ENCODE results near the gene RNF212B.

The RNF212B gene

DNA sequence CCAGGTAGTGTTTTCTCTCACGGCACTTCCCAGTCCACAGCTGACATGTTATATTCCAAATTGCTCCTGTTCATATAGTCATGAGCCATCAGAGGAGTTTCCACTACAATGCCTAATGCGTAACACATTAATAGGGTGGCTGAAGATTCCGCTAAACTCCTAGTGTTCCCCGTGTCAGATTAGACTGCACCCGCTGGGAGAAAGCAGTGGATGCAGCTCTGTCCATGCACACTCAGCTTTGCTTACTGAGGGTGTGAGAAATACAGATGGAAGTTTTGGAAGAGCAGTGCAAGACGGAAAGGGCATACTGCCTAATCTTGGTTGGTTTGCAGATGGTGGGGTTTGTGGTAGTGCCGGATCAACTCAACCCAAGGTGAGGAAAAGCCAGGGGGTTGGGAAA lies 59.4 kb downstream of the RNF212B start:
- Histone ChIP-seq H3K4me1 (ENCODE audit: insufficient read depth, low read length, severe bottlenecking) (peaks cover 27% of the 10 kb centered on the region), H3K4me3 (ENCODE audit: low read depth, low read length, poor library complexity, severe bottlenecking) (no peak overlapping the region), H3F3A (ENCODE audit: insufficient read depth, low read length) (no peaks in the 10 kb centered on the region), H3K4me2 (ENCODE audit: low read length) (no peak overlapping the region), H3K27ac (ENCODE audit: low read depth, low read length, poor library complexity, severe bottlenecking) (no peak overlapping the region), H3K9me3 (ENCODE audit: low read length) (no peaks in the 10 kb centered on the region), H3K9me2 (ENCODE audit: low read depth, low read length) (no peaks in the 10 kb centered on the region), H2AFZ (ENCODE audit: low read length) (no peak overlapping the region), H4K20me1 (ENCODE audit: insufficient read depth, low read length) (no peaks in the 10 kb centered on the region), H3K36me3 (ENCODE audit: insufficient read depth, low read length) (peaks cover 17% of the 10 kb centered on the region; the same call in 1 of the 2 replicates), H3K79me2 (ENCODE audit: insufficient read depth, low read length) (no peaks in the 10 kb centered on the region), H3K9ac (ENCODE audit: low read length) (no peak overlapping the region), H3K27me3 (ENCODE audit: insufficient read depth, low read length) (no peaks in the 10 kb centered on the region; the same call in 1 of the 2 replicates)
- TF ChIP-seq, protein P1, sequence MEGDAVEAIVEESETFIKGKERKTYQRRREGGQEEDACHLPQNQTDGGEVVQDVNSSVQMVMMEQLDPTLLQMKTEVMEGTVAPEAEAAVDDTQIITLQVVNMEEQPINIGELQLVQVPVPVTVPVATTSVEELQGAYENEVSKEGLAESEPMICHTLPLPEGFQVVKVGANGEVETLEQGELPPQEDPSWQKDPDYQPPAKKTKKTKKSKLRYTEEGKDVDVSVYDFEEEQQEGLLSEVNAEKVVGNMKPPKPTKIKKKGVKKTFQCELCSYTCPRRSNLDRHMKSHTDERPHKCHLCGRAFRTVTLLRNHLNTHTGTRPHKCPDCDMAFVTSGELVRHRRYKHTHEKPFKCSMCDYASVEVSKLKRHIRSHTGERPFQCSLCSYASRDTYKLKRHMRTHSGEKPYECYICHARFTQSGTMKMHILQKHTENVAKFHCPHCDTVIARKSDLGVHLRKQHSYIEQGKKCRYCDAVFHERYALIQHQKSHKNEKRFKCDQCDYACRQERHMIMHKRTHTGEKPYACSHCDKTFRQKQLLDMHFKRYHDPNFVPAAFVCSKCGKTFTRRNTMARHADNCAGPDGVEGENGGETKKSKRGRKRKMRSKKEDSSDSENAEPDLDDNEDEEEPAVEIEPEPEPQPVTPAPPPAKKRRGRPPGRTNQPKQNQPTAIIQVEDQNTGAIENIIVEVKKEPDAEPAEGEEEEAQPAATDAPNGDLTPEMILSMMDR (IDR thresholded peaks at IDR 0.05; ENCODE audit: low read length) = no peak
- TF ChIP-seq EZH2 (IDR thresholded peaks at IDR 0.05; ENCODE audit: borderline replicate concordance, low read length) = no peak

DNA sequence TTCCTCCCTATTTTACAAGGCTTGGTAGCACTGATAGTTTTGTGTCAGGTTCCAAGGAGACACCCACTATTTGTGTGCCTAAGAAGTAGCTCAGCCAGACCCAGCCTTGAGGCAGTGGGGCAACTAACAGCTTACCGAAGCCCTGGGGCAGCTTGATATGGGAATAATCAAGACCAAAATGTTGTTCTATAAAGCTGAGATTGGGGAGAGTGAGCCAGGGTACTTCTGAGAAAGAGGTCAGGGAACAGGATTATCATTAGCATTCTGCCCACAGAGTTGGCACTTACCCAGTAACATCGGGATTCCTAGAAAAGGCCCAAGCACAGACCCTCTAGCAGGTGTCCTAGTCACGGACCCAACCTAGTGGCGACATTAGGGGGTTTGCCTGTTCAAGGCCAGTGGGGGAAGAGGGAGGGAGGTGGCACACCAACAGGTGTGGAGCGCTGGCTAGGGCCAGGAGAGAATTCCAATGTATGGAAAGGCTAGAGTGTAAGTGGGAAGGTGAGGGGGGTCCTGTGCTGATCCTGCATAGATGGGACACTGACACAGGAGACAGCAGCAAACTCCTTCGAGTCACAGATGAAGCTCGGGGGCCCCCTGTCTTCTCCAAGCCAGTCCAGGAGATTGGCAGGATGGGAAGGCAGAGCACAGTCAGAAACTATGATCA lies 60.0 kb downstream of the RNF212B start:
- Histone ChIP-seq H3F3A (ENCODE audit: insufficient read depth, low read length) (no peaks in the 10 kb centered on the region), H3K36me3 (ENCODE audit: insufficient read depth, low read length) (peaks cover 17% of the 10 kb centered on the region; the same call in 1 of the 2 replicates), H3K4me2 (ENCODE audit: low read length) (no peak overlapping the region), H3K79me2 (ENCODE audit: insufficient read depth, low read length) (no peaks in the 10 kb centered on the region), H3K9me2 (ENCODE audit: low read depth, low read length) (no peaks in the 10 kb centered on the region), H3K9me3 (ENCODE audit: low read length) (no peaks in the 10 kb centered on the region), H3K27ac (ENCODE audit: low read depth, low read length, poor library complexity, severe bottlenecking) (no peak overlapping the region), H2AFZ (ENCODE audit: low read length) (no peak overlapping the region), H4K20me1 (ENCODE audit: insufficient read depth, low read length) (no peaks in the 10 kb centered on the region), H3K4me1 (ENCODE audit: insufficient read depth, low read length, severe bottlenecking) (peaks cover 28% of the 10 kb centered on the region), H3K27me3 (ENCODE audit: insufficient read depth, low read length) (no peaks in the 10 kb centered on the region; the same call in 1 of the 2 replicates), H3K4me3 (ENCODE audit: low read depth, low read length, poor library complexity, severe bottlenecking) (no peak overlapping the region), H3K9ac (ENCODE audit: low read length) (no peak overlapping the region)
- TF ChIP-seq EZH2 (IDR thresholded peaks at IDR 0.05; ENCODE audit: borderline replicate concordance, low read length) = no peak
- TF ChIP-seq, protein P1 (IDR thresholded peaks at IDR 0.05; ENCODE audit: low read length) = no peak

DNA sequence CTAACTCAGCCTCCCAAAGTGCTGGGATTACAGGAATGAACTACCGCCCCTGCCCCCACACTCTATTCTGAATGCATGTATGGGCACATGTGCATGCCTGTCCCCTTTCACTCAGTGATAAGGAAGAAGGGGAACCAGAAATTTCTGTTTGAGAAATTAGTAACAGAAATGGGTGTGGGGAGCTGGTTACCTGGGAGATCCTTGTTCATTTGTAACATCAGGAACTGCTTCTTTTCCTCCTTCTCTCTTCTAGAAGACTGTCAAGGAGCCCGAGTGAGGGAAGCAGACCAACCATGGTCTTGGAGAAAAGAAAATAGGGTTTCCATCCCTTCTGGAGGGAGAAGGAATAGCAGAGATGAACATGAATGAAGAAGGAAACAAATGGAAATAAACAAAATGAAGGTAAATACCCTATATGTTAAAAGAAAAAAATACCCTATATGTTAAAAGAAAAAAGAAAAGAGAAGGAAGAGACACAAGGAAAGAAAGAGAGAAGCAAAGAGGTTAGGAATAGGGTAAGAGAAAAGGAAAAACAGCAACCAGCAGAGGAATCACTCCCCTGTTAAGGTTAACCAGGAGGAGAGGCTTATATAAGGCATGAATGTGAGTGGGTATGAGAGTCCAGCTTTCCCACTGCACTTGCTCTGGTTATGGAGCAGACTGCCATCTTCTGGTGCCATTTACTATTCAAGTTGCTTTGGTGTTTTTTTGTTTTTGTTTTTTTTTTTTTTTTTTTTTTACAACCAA lies 61.6 kb downstream of the RNF212B start:
- H4K20me1 ChIP-seq (ENCODE audit: insufficient read depth, low read length) = no peaks in the 10 kb centered on the region

More for the DNA sequence above, 61.6 kb downstream of the RNF212B start:
- H3K27ac ChIP-seq (ENCODE audit: low read depth, low read length, poor library complexity, severe bottlenecking) = no peak overlapping the region
- H3K9me3 ChIP-seq (ENCODE audit: low read length) = no peaks in the 10 kb centered on the region
- no peak overlapping the region for H2AFZ ChIP-seq (ENCODE audit: low read length)
- H3K79me2 ChIP-seq (ENCODE audit: insufficient read depth, low read length) = no peaks in the 10 kb centered on the region
- H3K4me1 ChIP-seq (ENCODE audit: insufficient read depth, low read length, severe bottlenecking) = peaks cover 32% of the 10 kb centered on the region
- peaks cover 17% of the 10 kb centered on the region; the same call in 1 of the 2 replicates for H3K36me3 ChIP-seq (ENCODE audit: insufficient read depth, low read length)
- H3K9ac ChIP-seq (ENCODE audit: low read length) = no peak overlapping the region
- H3K4me3 ChIP-seq (ENCODE audit: low read depth, low read length, poor library complexity, severe bottlenecking) = no peak overlapping the region
- no peaks in the 10 kb centered on the region for H3K9me2 ChIP-seq (ENCODE audit: low read depth, low read length)
- no peak for TF ChIP-seq EZH2 (IDR thresholded peaks at IDR 0.05; ENCODE audit: borderline replicate concordance, low read length)
- TF ChIP-seq, protein P1 (IDR thresholded peaks at IDR 0.05; ENCODE audit: low read length) = peak; percentile 32; the same call in 1 of the 2 replicates
- no peak overlapping the region for H3K4me2 ChIP-seq (ENCODE audit: low read length)
- H3K27me3 ChIP-seq (ENCODE audit: insufficient read depth, low read length) = no peaks in the 10 kb centered on the region
- H3F3A ChIP-seq (ENCODE audit: insufficient read depth, low read length) = no peaks in the 10 kb centered on the region
